Esophagus muscularis mucosa (tissue), 4 donors: ENCODE results near the gene ERG28. TPM values are rescaled to one million over a fixed set of nuclear protein-coding genes. Genes with fewer than 3 reads are reported as not detected.

Experiments
- DNase-seq: peaks from one replicate; pipeline ENCODE4 v3.0.0-alpha.2; 2017; ENCODE audit errors: extremely low spot score
- H3K27ac ChIP-seq, 4 donors: fragments of 200-600 bp; sonication (generic); replicated peaks in 1 of 4; 1 replicate in 3 of 4; 2 replicates in 1 of 4; pipeline ENCODE4 v1.5.1; 2016 to 2019; ENCODE audit warnings: mild to moderate bottlenecking in 1 of 4
- H3K27me3 ChIP-seq, 4 donors: fragments of 200-600 bp; sonication (generic); one replicate each; pipeline versions ENCODE4 v1.5.1 to v1.6.0; 2016 to 2019
- H3K36me3 ChIP-seq, 4 donors: fragments of 200-600 bp; sonication (generic); one replicate each; pipeline ENCODE4 v1.5.1; 2016 to 2019
- H3K4me1 ChIP-seq, 4 donors: fragments of 200-600 bp; sonication (generic); one replicate each; pipeline ENCODE4 v1.5.1; 2016 to 2019
- H3K4me3 ChIP-seq, 4 donors: fragments of 200-600 bp; sonication (generic); 1 replicate in 2 of 4; 2 replicates in 2 of 4; pipeline ENCODE4 v1.5.1; 2016 to 2019; ENCODE audit warnings: mild to moderate bottlenecking in 4 of 4, moderate library complexity in 1 of 4
- H3K9me3 ChIP-seq, 4 donors: fragments of 200-600 bp; sonication (generic); 1 replicate in 3 of 4; 2 replicates in 1 of 4; pipeline ENCODE4 v1.5.1; 2016 to 2019
- EP300 ChIP-seq: sonication (generic); formaldehyde crosslinking; IDR thresholded peaks from one replicate; pipeline ENCODE4 v1.6.1; 2017; ENCODE audit warnings: antibody characterized with exemption
- POLR2A ChIP-seq: fragments of 450-650 bp; IDR thresholded peaks from one replicate; pipeline ENCODE4 v1.6.1; 2017; ENCODE audit warnings: antibody characterized with exemption, moderate library complexity, mild to moderate bottlenecking, low read depth
- POLR2AphosphoS5 ChIP-seq, 2 donors: sonication (generic); formaldehyde crosslinking; IDR thresholded peaks; one replicate each; pipeline ENCODE4 v1.6.1; 2017; ENCODE audit warnings: antibody characterized with exemption in 2 of 2
- whole genome bisulfite sequencing: methylation state at CpG from one replicate; pipeline ENCODE4 v1.1.5; 2018; 5-methylcytosine and 5-hydroxymethylcytosine counted together
- intact Hi-C: fragments of 100-400 bp; cut with DNase I; formaldehyde crosslinking; loops from one replicate; pipeline ENCODE4 v1.15.1; 2023
- total RNA-seq, 4 donors: library from RNA; depleted of rRNA; stranded (reverse); fragments of >200 nt; gene quantifications; one replicate each; pipeline versions ENCODE4 v1.1.0 to v1.2.1, GENCODE V29; 2016
- TF ChIP-seq, protein P1 (sequence below), 3 experiments: fragments of 200-600 bp in 2 of 3; fragments of 450-650 bp in 1 of 3; sonication (generic) in 2 of 3; IDR thresholded peaks; one replicate each; pipeline ENCODE4 v1.5.1; 2017 to 2019; ENCODE audit warnings: antibody characterized with exemption in 3 of 3, mild to moderate bottlenecking in 2 of 3, moderate library complexity in 1 of 3

Gene ERG28
- total RNA-seq, 4 donors from 2014 or later, result 6.0 to 7.5 (median 6.9) TPM

DNA sequence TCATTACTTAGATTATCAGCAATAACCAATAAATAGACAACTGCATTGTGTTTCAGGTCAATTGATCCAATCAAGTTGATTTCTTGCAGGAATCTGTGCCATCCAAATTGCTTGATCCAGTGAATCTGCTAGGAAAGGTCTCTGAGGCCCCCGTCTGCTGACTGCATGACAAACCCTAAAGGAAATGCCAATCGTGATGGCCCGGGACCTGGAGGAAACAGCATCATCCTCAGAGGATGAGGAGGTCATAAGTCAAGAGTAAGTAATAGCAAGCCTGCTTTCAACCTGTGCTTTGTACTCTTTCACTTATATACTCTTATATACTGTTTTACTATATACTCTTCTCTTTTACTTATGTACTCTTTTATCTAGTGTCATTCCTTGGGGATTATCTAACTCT, 2.3 kb upstream of the ERG28 start:
- H3K27me3 ChIP-seq, result no peaks in the 10 kb centered on the region
- H3K4me1 ChIP-seq, result peaks cover 8 to 35% (median 33%) of the 10 kb centered on the region in 4 donors
- no peak overlapping the region for H3K4me3 ChIP-seq
- TF ChIP-seq, protein P1, sequence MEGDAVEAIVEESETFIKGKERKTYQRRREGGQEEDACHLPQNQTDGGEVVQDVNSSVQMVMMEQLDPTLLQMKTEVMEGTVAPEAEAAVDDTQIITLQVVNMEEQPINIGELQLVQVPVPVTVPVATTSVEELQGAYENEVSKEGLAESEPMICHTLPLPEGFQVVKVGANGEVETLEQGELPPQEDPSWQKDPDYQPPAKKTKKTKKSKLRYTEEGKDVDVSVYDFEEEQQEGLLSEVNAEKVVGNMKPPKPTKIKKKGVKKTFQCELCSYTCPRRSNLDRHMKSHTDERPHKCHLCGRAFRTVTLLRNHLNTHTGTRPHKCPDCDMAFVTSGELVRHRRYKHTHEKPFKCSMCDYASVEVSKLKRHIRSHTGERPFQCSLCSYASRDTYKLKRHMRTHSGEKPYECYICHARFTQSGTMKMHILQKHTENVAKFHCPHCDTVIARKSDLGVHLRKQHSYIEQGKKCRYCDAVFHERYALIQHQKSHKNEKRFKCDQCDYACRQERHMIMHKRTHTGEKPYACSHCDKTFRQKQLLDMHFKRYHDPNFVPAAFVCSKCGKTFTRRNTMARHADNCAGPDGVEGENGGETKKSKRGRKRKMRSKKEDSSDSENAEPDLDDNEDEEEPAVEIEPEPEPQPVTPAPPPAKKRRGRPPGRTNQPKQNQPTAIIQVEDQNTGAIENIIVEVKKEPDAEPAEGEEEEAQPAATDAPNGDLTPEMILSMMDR (IDR thresholded peaks at IDR 0.05), result no peak
- TF ChIP-seq POLR2AphosphoS5 (IDR thresholded peaks at IDR 0.05), result no peak
- H3K36me3 ChIP-seq, result no peaks in the 10 kb centered on the region
- 81% methylated on average over 3 of the region's 3 CpGs for WGBS
- H3K9me3 ChIP-seq, result no peaks in the 10 kb centered on the region
- DNase-seq, result no peak
- intact Hi-C loops, result no loop called here
- H3K27ac ChIP-seq, result no peak overlapping the region

DNA sequence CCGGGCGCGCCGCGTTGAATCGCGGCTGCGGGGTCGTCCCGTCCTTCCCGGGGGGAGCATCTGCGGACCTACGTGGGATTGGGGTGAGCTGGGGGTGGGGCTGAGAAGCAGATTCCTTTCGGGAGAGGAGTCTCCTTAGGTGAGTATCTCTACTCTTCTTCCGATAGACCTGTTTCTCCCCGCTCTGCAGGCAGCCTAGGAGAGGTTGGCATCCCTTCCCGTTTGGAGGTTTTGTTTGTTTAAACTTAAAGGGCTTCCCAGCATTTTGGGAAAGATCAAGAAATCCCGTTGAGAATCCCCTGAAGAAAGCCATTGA, 781 bp upstream of the ERG28 start:
- Histone ChIP-seq H3K27ac (peak overlapping the region; percentile 80 to 92 (median 84)), H3K36me3 (peaks cover 0 to 11% (median 9%) of the 10 kb centered on the region in 4 donors), H3K4me1 (peaks cover 8 to 27% (median 24%) of the 10 kb centered on the region in 4 donors), H3K27me3 (no peaks in the 10 kb centered on the region), H3K4me3 (peak overlapping the region; percentile 75 to 95 (median 88)), H3K9me3 (no peaks in the 10 kb centered on the region)
- under 1% methylated on average over 9 of the region's 18 CpGs for WGBS
- intact Hi-C loops, result no loop called here
- no peak for DNase-seq
- TF ChIP-seq POLR2AphosphoS5 (IDR thresholded peaks at IDR 0.05) (no peak), POLR2A (no peak), EP300 (no peak)
- TF ChIP-seq, protein P1 (IDR thresholded peaks at IDR 0.05), result no peak

DNA sequence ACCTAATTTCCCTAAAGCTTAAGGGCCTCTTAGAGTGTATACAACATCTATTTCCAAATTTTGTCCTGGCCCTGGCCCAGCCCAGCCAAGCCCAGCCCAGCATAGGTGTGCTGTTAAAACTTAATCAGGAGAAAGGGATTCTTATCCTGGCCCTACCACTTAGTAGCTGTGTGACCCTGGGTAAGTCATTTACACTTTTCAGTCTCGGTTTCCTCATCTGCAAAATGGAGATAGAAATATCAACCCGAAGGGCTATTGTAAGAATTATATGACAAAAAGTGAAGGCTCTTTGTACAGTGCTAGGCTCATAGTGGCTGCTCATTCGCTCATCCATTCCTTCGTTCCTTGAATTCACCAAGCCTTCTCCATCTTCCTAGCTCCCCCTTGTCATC, 442 bp downstream of the ERG28 start:
- Histone ChIP-seq H3K9me3 (no peaks in the 10 kb centered on the region), H3K36me3 (peaks cover 0 to 23% (median 18%) of the 10 kb centered on the region in 4 donors), H3K27me3 (no peaks in the 10 kb centered on the region), H3K27ac (peak overlapping the region; percentile 80 to 92 (median 84)), H3K4me3 (peak overlapping the region; percentile 75 to 95 (median 88)), H3K4me1 (peaks cover 8 to 27% (median 24%) of the 10 kb centered on the region in 4 donors)
- no peak for TF ChIP-seq EP300
- no peak for DNase-seq
- intact Hi-C loops, result no loop called here
- 26% methylated on average over 4 of the region's 4 CpGs for WGBS

GRCh38 chr14:75658957-75659356, 1.7 kb downstream of the ERG28 start:
- WGBS, result 97% methylated on average over 2 of the region's 2 CpGs
- H3K4me3 ChIP-seq, result no peak overlapping the region
- no peak for DNase-seq
- H3K36me3 ChIP-seq, result peaks cover 0 to 33% (median 24%) of the 10 kb centered on the region in 4 donors
- H3K27me3 ChIP-seq, result no peaks in the 10 kb centered on the region
- TF ChIP-seq EP300 (no peak), POLR2A (no peak), POLR2AphosphoS5 (IDR thresholded peaks at IDR 0.05) (no peak)
- TF ChIP-seq, protein P1 (IDR thresholded peaks at IDR 0.05), result no peak
- H3K9me3 ChIP-seq, result no peaks in the 10 kb centered on the region
- no peak overlapping the region for H3K27ac ChIP-seq
- intact Hi-C loops, result no loop called here
- peaks cover 10 to 28% (median 25%) of the 10 kb centered on the region in 4 donors for H3K4me1 ChIP-seq

- peaks cover 11 to 29% (median 26%) of the 10 kb centered on the region in 4 donors for H3K4me1 ChIP-seq
- intact Hi-C loops, result no loop called here
- no peaks in the 10 kb centered on the region for H3K27me3 ChIP-seq
- no peak for TF ChIP-seq EP300
- TF ChIP-seq, protein P1 (IDR thresholded peaks at IDR 0.05), result no peak
- TF ChIP-seq POLR2A, result no peak
- no peak for TF ChIP-seq POLR2AphosphoS5 (IDR thresholded peaks at IDR 0.05)
- H3K4me3 ChIP-seq, result no peak overlapping the region
- no peaks in the 10 kb centered on the region for H3K9me3 ChIP-seq
- DNase-seq, result no peak
- H3K36me3 ChIP-seq, result peaks cover 0 to 41% (median 28%) of the 10 kb centered on the region in 4 donors
- H3K27ac ChIP-seq, result no peak overlapping the region
- WGBS, result 68% methylated on average over 4 of the region's 4 CpGs
Observed at GRCh38 chr14:75657331-75657730, 3.3 kb downstream of the ERG28 start.
